Stimulated activated CD4-positive, alpha-beta T cell treated with anti-CD3 and anti-CD28 coated beads, Interleukin-2, amount 100 ng/mL, for 4 hours (primary cell): ENCODE data around the gene ANKRD1.

Experiments used
- DNase-seq: peaks from one replicate; pipeline ENCODE4 v3.0.0-alpha.2; 2020; ENCODE audit warnings: low read depth

ANKRD1 gene

DNA sequence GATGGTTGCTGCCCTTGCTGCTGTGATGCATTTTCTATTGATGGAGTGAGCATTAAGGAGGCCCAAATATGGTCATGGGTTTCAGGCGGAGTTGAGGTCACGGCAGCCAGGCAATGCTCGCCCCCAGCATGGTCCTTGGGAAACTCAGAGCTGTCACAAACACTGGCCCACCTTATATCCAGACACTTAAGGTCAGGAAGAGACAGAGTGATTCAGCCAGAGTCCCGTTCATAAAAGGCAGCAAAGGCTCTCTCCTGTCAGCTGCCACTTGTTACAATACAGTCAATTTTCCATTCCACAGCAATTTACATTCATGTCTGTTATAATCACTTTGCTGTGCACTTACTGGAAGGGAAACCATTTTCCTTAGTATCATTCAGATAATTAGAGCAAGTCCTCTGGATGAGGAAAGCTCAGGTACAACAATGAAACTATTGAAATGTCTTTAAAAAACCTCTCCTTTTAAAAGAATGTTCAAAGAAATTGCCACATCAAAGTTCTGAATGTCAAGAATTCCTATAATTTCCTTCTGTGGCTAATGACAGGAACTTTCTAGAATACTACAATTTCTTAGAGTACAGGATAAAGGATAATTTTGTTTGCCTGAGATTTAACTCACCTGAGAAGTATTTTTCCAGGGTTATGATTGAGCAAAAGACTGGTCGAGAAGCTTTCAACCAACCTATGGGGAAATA lies 14.8 kb upstream of the ANKRD1 start:
- no peak for DNase-seq

DNA sequence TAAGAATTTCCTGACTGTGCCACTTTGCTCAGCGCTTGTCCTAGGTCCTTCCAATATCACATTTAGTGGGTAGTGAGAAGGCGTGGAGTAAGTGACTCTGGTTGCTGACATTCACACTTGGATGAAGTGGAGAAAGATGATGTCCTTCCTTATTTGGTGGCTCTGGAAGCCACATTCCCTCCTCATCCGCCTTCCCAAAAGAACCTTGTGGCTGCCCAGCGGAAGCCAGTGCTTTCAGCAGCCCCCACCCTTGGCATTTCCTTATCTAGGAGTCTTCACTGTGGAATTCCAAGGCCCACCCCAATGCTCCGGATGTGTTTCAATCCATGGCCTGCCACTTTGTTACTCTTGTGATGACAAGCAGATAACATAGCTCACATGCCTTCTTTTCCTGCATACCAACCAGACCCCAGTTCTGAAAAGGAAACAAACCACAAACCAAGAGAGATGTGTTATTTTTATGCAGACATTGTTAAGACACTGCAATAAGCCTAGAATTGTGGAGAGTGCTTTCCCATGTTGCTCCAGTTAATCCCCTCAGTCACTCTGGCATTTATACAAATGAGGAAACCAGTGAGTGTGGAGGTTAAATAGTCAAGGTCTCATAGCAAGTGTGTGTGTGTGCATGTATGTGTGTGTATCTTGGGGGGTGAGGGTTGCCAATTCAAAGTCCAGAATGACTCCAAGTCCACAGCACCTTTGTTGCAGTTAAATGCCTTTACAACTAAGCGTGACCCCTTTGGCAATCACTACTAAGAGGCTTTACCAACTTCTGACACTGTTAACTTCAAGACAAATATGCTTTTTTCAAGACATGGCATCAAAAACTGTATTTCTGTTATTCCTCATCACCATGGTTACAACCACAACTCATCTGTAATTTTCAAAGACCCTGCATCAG lies 10.3 kb upstream of the ANKRD1 start:
- DNase-seq: no peak

DNA sequence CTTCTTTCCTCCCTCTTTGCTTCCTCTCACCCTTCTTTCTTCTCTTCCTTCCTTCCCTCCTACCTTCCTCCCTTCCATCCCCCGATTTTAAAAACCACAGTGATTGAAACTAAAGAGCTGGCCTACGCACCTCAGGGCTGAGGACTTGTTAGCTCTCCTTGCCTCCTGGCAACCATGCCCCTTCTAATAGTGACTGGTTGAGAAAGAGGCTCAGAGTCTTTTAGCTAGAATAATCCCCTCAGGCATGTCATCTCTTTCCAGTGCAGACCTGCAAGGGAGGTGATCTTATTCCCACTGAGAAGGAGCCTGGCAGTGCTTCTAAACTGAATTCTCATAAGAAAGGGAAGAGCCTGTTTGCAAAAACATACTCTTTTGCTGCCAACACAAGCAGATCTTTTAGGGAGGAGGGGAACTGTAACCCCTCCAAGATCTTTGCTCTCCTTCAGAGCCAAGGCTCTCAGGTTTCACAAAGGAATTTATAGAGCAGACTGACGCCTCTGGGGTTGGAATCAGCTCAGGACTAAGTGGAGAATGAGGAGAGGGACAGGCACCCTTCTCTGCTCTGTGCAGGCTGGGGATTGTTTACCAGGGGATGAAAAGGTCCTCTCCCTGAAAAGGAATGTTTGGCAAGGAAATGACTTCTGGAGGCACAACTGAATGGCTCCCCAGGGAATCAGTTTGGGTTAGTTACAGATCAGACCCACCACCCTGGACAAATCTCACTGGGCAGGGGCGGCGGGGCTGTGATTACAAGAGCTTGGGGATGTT lies 9.4 kb upstream of the ANKRD1 start:
- no peak for DNase-seq

DNA sequence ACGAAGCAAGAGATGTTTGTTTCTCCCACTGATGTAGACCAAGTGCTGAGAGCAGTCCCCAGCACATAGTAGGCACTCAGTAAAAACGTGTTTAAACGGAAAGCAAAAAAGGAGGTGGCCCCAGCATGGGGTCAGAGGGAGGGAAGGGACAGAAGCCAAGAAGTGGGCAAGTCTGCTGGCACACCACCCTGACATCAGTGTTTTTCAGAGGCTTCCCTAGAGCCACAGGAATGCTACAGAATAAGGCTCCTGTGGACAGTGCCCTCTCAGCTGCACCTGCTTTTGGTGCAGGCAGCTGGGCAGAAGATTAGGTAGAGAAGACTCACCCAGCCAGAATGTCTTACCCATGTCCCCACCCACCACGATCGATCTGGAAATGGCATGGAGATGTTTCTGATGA lies 8.3 kb upstream of the ANKRD1 start:
- no peak for DNase-seq

DNA sequence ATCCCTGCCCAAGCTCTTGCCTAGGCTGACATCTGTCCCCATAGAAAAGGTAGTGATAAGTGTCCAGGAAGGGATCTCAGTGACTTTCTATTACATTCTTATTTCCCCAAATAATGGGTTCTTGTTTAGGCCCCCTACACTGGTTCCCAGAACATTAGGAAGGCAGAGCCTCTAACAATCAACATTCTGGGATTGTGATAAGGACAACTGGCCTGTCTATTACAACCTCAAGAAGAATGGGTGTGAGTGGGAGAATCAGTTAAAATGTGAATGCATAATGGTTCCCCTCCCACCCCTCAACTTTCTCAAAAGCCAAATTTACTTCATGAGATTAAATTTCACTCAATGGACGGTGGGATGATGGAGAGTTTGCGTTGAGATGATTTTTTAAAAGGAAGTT lies 6.4 kb upstream of the ANKRD1 start:
- DNase-seq: no peak

DNA sequence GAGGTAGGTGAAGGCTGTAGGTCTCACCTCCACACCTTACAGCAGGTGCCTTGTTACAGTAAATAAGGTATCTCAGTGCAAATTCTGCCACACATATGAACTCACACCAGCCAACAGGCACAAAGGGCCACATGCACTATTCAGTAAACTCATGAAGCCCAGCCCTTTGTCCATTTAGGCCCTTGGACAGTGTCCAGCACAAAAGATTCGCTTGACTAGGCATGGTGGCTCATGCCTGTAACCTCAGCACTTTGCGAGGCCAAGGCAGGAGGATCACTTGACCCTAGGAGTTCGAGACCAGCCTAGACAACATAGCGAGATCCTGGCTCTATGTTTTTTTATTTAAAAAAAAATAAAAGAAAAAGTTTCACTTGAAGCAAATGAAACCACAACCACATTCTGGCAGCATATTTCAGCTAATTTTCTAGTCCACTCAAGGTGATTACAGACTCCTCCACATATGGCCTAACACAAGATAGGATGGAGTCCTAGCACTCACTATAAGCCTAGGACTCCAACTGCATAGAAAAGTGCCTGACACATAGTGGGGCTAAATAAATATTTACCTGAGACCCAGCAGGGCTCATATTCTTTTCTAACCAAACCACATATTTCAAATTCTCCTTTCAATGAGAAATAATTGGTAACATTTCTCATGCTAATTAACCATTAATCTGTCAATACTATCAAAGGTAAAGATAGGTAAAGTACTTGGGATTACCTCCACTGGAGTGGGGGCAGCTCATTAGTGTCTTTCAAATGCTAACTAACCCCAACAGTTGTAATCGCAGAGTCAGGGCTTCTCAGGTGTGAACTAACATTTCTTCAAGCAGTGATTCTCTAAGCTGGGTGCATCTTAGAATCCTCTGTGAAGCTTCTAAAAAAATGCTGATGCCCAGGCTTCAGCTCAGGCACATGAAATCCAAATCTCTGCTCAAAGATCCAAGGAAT lies 4.5 kb upstream of the ANKRD1 start:
- DNase-seq: no peak

DNA sequence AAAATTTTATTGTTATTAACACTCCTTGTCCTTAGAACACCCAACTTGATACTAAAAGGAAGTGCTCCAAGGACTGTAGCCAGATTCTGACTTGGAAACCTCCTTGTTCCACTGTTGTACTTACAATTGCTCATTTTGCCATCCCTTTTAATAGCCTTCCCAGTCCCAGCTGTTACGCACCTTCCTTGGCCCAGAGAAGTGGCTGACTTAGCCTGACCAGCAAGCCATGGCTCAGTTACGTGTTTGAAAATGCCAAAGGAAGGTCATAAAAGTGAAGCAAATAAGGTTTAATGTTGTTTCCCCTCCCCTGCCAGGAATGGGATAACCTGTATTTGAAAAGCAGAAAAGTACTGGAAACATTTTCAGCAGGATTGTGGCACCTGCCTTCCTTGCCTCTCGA lies 3.7 kb upstream of the ANKRD1 start:
- no peak for DNase-seq

DNA sequence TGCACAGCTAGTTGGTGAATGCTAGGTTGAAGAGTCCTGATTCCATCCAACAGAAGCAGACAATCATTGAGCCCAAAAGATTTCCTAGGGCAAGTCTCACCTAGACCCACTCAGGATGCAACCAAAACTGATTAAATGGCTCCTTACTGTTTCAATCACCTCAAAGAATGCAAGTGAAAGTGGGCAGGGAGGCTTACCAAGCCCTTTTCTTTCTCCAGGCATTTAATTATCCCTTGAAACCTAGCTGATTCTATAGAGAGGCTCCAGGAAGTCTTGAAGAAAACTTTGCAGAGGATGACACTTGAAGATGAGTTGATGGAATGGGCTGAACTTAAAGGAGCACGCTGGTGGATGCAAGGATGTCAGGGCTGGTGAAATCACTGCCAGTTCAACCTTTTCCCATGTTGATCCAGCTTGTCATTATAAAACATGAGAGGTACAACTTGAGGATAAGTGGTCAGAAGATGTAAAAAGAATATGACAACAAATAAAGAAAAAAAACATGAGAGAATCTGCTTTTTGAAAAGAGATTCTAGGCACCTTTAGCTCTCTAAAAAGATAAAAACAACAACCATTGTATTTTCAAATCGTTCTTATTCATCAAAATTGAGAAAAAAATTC lies 2.3 kb upstream of the ANKRD1 start:
- DNase-seq: no peak

DNA sequence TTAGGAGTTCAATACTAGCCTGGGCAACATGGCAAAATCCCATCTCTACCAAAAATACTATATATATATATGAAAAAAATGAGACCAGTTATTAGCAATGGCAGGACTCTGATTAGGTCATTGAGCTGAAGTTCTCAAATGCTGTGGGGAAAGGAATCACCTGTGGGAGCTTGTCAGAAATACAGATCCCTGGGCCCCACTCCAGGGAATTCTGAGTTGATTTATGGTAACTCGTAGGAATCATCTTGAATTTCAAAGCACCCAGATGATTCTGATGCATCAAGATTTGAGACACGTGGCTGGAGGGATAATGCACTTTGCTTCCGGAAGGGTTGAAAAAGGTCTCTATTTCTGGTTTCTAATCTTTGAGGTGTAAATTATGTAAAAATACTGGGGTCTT lies 1.0 kb upstream of the ANKRD1 start:
- DNase-seq: no peak

DNA sequence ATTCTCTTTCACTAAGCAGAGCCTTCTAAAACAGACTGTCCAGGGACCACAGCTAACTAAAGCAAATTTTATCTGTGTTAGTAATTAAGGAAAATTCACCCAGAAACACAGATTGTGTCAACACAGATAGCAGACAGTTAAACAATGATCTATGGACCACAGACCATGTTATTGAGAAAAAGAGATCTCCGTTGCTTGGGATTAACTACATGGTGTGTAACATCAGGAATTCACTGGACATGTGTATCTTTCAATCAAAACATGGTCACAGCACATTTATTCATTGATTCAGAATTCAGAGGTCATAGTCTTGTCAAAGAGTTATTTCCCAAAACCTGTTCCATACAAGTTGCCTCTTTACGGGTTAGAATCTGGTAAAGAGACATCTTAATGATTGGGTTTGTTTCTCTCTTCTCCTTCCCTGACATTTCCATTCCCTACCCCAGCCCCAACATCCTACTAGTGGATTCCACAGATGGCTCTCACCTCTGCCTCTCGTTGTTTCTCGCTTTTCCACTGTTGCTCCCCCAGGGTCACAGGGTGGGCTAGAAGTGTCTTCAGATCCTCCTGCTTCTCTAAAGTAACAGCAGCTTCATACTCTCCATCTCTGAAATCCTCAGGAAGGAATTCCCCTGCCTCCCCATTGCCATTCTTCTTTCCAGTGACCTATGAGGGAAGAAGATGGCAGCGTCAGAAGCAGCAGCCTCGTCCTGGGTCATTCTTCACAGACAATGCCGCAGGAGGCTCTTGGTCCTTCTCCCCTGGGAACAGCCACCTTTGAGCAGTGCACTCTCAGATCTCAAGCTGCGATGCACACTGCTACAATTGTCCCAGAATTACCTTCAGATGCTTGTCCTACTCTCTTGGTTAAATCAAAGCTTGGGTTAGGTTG lies 958 bp downstream of the ANKRD1 start:
- no peak for DNase-seq

DNA sequence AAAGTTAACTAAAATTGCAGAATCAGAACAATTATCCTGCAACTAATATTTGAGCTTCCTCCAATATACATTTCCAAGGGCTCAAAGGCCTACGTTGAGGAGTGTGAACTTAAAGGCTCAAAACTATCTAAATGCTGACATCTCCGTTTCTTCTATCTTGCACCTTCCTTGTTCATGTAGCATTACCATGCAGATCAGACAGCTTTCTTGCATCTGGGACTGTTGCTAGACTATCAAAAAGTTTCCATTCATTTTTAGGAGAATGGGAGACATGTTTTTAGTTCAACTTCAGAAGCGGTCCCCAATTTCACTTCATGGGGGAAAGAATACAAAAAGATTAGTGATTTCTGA lies 2.9 kb downstream of the ANKRD1 start:
- DNase-seq: no peak

DNA sequence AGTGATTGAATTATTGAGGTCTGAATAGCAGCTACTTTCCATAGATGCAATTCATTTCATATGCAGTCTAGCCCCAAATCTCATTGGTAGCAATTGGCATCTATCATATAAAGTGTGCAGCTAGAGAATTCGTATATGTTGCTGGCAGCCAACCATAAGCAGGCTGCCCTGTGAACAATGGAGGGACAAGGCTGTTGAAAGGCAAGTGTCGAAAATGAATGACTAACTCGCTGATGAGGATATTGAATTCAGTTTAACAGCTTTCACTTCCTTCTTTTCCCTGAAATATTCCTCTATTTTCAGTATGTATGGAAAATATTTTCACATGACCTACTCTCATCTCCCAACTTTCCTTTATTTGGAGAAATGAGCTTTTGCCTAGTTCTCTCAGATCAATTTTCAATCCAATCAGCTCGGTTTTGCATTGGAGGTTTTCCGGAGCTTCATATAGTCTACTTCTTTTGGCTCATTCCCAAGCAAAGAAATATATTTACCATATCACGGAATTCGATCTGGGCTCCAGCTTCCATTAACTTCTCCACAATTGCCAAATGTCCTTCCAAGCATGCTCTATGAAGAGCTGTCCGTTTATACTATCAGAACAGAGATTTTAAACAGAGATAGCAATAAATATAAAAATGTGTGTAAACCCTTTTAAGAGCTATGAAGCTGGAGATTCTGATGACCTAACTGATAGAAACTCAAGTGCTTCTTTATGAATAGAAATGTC lies 3.5 kb downstream of the ANKRD1 start:
- DNase-seq: no peak

DNA sequence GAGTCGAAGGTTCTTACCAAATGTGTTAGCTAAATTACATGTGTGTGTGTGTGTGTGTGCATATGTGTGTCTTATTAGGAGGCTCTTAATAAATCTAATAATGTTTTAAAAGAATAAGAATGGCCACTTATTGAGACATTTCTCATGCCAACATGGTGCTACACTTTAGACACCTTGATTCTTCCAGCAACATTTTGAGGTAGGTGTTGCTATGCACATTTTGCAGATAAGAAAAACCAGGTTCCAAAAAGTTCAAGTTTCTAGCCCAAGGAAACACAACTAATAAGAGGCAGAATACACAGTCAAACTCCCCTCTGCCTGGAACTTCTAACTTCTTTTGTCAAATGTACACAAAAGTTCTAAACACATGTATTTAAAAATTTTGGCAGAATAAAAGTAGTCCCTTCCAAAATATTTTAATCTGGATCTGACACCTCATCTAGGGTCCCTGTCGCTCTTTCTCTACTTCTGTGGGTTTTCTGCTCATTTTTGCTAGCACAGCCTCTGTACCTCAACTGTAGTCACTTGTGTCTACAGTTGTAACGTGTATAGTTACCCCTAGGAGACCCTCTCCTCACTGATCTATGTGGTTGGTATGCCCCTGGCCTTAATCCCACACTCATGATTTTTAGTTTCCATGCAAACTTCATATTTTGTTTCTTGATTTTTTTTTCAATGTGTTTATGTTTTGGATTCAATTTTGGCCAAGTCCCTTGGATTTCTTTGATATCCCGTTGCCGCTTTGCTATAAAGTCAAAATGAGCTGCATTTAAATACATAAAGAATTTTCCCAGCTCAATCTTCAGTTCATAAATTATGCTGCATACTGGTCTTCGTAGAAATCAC lies 4.3 kb downstream of the ANKRD1 start:
- DNase-seq: no peak

DNA sequence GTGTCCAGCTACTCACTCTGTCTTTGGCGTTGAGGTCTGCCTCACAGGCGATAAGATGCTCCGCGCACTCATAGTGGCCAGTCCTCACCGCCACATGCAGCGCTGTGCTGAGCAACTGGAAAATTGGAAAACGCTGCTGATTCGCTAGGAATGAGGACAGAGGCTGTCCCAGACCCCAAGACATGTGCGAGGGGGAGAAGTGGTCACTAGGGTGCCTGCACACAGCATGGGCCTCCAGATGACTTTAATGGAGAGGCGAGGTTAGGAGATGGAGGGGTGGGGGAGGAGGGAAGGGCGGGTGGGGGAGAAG lies 5.2 kb downstream of the ANKRD1 start:
- no peak for DNase-seq

DNA sequence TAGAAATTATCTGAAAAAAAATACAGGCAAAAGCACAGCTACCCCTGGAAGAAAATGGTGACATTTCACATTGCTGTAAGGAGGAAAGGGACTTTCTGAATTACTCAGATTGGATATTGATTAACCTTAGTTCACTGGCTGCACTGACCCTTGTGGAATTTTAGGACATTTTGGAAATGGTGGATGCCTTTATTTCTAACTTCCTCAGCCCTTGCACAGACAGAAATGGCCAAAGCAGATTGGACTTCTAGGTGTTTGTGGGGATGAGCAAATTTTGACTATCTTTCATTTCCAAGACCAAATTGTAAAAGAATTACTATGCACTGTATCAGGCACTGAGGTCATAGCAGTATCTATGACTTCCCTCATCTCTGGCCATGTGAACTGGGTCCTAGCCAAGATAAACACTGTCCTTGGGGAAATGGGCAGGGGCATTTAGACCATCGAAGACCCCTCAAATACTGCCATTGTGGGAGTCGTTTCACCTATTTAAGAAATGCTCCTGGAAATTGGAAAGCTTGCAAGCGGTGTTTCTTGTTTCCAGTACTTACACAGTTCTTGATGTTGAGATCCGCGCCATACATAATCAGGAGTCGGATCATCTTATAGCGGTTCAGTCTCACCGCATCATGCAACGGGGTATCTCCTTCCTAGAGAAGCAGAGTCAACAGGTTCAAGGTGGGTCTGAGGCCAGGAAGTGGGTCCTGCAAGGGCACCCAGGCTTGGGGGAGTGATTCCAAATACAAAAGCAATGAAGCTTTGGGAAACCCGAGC lies 5.7 kb downstream of the ANKRD1 start:
- DNase-seq: no peak

DNA sequence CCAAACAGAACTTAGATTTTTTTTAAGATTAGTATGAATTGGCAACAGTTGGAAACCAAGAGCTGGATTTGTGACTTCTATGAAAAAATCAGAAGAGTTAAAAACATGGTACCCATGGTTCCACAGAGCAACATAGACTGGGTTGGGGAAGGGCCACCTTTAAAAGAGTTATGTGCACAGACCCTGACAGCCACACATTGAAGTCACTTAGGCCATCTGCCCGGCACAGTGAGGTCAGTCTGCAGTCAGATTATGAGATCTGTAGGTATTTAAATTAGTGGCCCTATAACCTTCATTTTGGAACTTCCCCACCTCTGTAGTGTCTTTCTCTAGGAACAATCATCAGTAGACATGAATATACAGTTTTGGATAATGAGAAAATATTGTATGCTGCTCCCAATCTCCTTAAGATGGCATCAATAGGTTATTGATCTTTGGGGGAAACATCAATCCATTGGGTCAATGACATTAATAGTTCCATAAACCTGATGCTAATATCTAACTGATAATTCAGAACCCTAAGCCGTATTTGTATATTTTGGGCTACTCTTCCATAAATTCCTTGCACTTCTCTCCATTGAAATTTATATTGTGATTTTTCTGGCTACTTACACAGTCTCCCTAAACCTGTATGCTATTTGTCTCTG lies 7.0 kb downstream of the ANKRD1 start:
- no peak for DNase-seq

DNA sequence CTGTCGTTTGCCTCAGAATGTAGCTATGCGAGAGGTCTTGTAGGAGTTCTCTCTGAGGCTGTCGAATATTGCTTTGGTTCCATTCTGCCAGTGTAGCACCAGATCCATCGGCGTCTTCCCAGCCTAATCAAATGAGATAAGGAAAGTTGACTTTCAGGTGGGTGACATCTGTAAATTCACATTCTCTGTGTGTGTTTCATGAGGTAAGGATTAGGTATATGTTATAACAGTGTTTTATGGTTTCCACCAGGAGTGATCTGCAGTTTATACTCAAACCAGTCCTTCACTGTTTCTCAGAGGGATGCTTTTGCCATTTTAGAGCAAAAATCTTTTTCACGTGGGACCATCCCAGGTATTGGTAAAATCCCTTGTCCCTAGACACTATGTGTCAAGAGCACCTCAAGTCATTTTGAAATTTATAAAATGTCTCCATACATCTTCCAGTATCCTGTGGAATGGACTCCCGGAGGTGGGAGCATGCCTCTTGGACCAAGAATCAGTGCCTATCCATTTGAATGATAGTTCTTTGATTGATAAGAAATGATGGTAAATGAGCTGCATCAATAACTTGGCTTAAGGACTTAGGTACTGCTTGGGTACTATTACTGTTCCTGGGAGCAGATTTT lies 7.9 kb downstream of the ANKRD1 start:
- DNase-seq: no peak
